Measurements from ENCODE around the gene MSI2.

MSI2 gene

GRCh38 chr17:57425903-57426880 is 169.9 kb downstream of the MSI2 start:
- Histone ChIP-seq H3K9me3 (ENCODE audit: insufficient read depth, low read length) (peaks cover 13% of the 10 kb centered on the region; the same call in 1 of the 2 replicates), H3K27me3 (ENCODE audit: insufficient read depth, insufficient read length) (no peaks in the 10 kb centered on the region), H3K4me1 (ENCODE audit: insufficient read depth, insufficient read length) (no peaks in the 10 kb centered on the region), H3K9ac (ENCODE audit: insufficient read length, low read depth) (no peak overlapping the region), H3K4me3 (ENCODE audit: insufficient read length, low read depth) (no peak overlapping the region), H3K36me3 (ENCODE audit: insufficient read depth, insufficient read length, low read length) (no peaks in the 10 kb centered on the region)
- DNase-seq (ENCODE audit: low read depth, low spot score): no peak
- TF ChIP-seq SUZ12 (IDR thresholded peaks at IDR 0.05; ENCODE audit: extremely low read depth, insufficient read depth, insufficient read length): no peak
- TF ChIP-seq ZNF274 (IDR thresholded peaks at IDR 0.05; ENCODE audit: low read depth, low read length): no peak
- TF ChIP-seq YY1 (IDR thresholded peaks at IDR 0.05; ENCODE audit: insufficient read depth, insufficient read length): no peak

- peaks cover 13% of the 10 kb centered on the region for H3K4me1 ChIP-seq (ENCODE audit: insufficient read depth, insufficient read length)
- H3K27me3 ChIP-seq (ENCODE audit: insufficient read depth, insufficient read length): no peaks in the 10 kb centered on the region
- no peaks in the 10 kb centered on the region for H3K36me3 ChIP-seq (ENCODE audit: insufficient read depth, insufficient read length, low read length)
- no peak overlapping the region for H3K9ac ChIP-seq (ENCODE audit: insufficient read length, low read depth)
- no peaks in the 10 kb centered on the region for H3K9me3 ChIP-seq (ENCODE audit: insufficient read depth, low read length)
- no peak for TF ChIP-seq ZNF274 (IDR thresholded peaks at IDR 0.05; ENCODE audit: low read depth, low read length)
- TF ChIP-seq YY1 (IDR thresholded peaks at IDR 0.05; ENCODE audit: insufficient read depth, insufficient read length): no peak
- TF ChIP-seq SUZ12 (IDR thresholded peaks at IDR 0.05; ENCODE audit: extremely low read depth, insufficient read depth, insufficient read length): no peak
- no peak overlapping the region for H3K4me3 ChIP-seq (ENCODE audit: insufficient read length, low read depth)
- DNase-seq (ENCODE audit: low read depth, low spot score): no peak
Measured at GRCh38 chr17:57429966-57430365, 173.6 kb downstream of the MSI2 start.

- Histone ChIP-seq H3K4me1 (ENCODE audit: insufficient read depth, insufficient read length) (peaks cover 13% of the 10 kb centered on the region), H3K4me3 (ENCODE audit: insufficient read length, low read depth) (no peak overlapping the region), H3K27me3 (ENCODE audit: insufficient read depth, insufficient read length) (no peaks in the 10 kb centered on the region), H3K9ac (ENCODE audit: insufficient read length, low read depth) (no peak overlapping the region), H3K36me3 (ENCODE audit: insufficient read depth, insufficient read length, low read length) (no peaks in the 10 kb centered on the region), H3K9me3 (ENCODE audit: insufficient read depth, low read length) (no peaks in the 10 kb centered on the region)
- TF ChIP-seq YY1 (IDR thresholded peaks at IDR 0.05; ENCODE audit: insufficient read depth, insufficient read length) (no peak), ZNF274 (IDR thresholded peaks at IDR 0.05; ENCODE audit: low read depth, low read length) (no peak)
- no peak for DNase-seq (ENCODE audit: low read depth, low spot score)
Measured at GRCh38 chr17:57431415-57431814, 175.1 kb downstream of the MSI2 start.

GRCh38 chr17:57432507-57433277 is 176.4 kb downstream of the MSI2 start:
- Histone ChIP-seq H3K4me1 (ENCODE audit: insufficient read depth, insufficient read length) (peaks cover 13% of the 10 kb centered on the region), H3K9ac (ENCODE audit: insufficient read length, low read depth) (peak overlapping the region; percentile 34), H3K36me3 (ENCODE audit: insufficient read depth, insufficient read length, low read length) (no peaks in the 10 kb centered on the region), H3K27me3 (ENCODE audit: insufficient read depth, insufficient read length) (no peaks in the 10 kb centered on the region), H3K4me3 (ENCODE audit: insufficient read length, low read depth) (no peak overlapping the region), H3K9me3 (ENCODE audit: insufficient read depth, low read length) (no peaks in the 10 kb centered on the region)
- TF ChIP-seq ZNF274 (IDR thresholded peaks at IDR 0.05; ENCODE audit: low read depth, low read length) (no peak), YY1 (IDR thresholded peaks at IDR 0.05; ENCODE audit: insufficient read depth, insufficient read length) (no peak), SUZ12 (IDR thresholded peaks at IDR 0.05; ENCODE audit: extremely low read depth, insufficient read depth, insufficient read length) (no peak)
- peak; percentile 23 for DNase-seq (ENCODE audit: low read depth, low spot score)

GRCh38 chr17:57433452-57433851 is 177.1 kb downstream of the MSI2 start:
- Histone ChIP-seq H3K4me1 (ENCODE audit: insufficient read depth, insufficient read length) (peaks cover 13% of the 10 kb centered on the region), H3K9ac (ENCODE audit: insufficient read length, low read depth) (no peak overlapping the region), H3K27me3 (ENCODE audit: insufficient read depth, insufficient read length) (no peaks in the 10 kb centered on the region), H3K9me3 (ENCODE audit: insufficient read depth, low read length) (no peaks in the 10 kb centered on the region), H3K36me3 (ENCODE audit: insufficient read depth, insufficient read length, low read length) (no peaks in the 10 kb centered on the region), H3K4me3 (ENCODE audit: insufficient read length, low read depth) (no peak overlapping the region)
- TF ChIP-seq SUZ12 (IDR thresholded peaks at IDR 0.05; ENCODE audit: extremely low read depth, insufficient read depth, insufficient read length) (no peak), YY1 (IDR thresholded peaks at IDR 0.05; ENCODE audit: insufficient read depth, insufficient read length) (no peak)
- DNase-seq (ENCODE audit: low read depth, low spot score): no peak

- Histone ChIP-seq H3K36me3 (ENCODE audit: insufficient read depth, insufficient read length, low read length) (no peaks in the 10 kb centered on the region), H3K27me3 (ENCODE audit: insufficient read depth, insufficient read length) (no peaks in the 10 kb centered on the region), H3K4me1 (ENCODE audit: insufficient read depth, insufficient read length) (peaks cover 14% of the 10 kb centered on the region), H3K9ac (ENCODE audit: insufficient read length, low read depth) (no peak overlapping the region), H3K9me3 (ENCODE audit: insufficient read depth, low read length) (no peaks in the 10 kb centered on the region), H3K4me3 (ENCODE audit: insufficient read length, low read depth) (no peak overlapping the region)
- no peak for DNase-seq (ENCODE audit: low read depth, low spot score)
- TF ChIP-seq ZNF274 (IDR thresholded peaks at IDR 0.05; ENCODE audit: low read depth, low read length) (no peak), SUZ12 (IDR thresholded peaks at IDR 0.05; ENCODE audit: extremely low read depth, insufficient read depth, insufficient read length) (no peak), YY1 (IDR thresholded peaks at IDR 0.05; ENCODE audit: insufficient read depth, insufficient read length) (no peak)
Measured at GRCh38 chr17:57434361-57434760, 178.0 kb downstream of the MSI2 start.

- Histone ChIP-seq H3K36me3 (ENCODE audit: insufficient read depth, insufficient read length, low read length) (no peaks in the 10 kb centered on the region), H3K9ac (ENCODE audit: insufficient read length, low read depth) (no peak overlapping the region), H3K4me1 (ENCODE audit: insufficient read depth, insufficient read length) (peaks cover 19% of the 10 kb centered on the region), H3K9me3 (ENCODE audit: insufficient read depth, low read length) (no peaks in the 10 kb centered on the region), H3K4me3 (ENCODE audit: insufficient read length, low read depth) (no peak overlapping the region), H3K27me3 (ENCODE audit: insufficient read depth, insufficient read length) (no peaks in the 10 kb centered on the region)
- DNase-seq (ENCODE audit: low read depth, low spot score): no peak
- TF ChIP-seq ZNF274 (IDR thresholded peaks at IDR 0.05; ENCODE audit: low read depth, low read length) (no peak), YY1 (IDR thresholded peaks at IDR 0.05; ENCODE audit: insufficient read depth, insufficient read length) (no peak), SUZ12 (IDR thresholded peaks at IDR 0.05; ENCODE audit: extremely low read depth, insufficient read depth, insufficient read length) (no peak)
Measured at GRCh38 chr17:57436565-57436964, 180.2 kb downstream of the MSI2 start.
